ENCODE results near the gene CBS.
"Not testable (repeated sequence)": the region's sequence is repeated elsewhere in the genome, so short reads cannot be mapped to it uniquely, and the experiment has no call there.

CBS gene

DNA sequence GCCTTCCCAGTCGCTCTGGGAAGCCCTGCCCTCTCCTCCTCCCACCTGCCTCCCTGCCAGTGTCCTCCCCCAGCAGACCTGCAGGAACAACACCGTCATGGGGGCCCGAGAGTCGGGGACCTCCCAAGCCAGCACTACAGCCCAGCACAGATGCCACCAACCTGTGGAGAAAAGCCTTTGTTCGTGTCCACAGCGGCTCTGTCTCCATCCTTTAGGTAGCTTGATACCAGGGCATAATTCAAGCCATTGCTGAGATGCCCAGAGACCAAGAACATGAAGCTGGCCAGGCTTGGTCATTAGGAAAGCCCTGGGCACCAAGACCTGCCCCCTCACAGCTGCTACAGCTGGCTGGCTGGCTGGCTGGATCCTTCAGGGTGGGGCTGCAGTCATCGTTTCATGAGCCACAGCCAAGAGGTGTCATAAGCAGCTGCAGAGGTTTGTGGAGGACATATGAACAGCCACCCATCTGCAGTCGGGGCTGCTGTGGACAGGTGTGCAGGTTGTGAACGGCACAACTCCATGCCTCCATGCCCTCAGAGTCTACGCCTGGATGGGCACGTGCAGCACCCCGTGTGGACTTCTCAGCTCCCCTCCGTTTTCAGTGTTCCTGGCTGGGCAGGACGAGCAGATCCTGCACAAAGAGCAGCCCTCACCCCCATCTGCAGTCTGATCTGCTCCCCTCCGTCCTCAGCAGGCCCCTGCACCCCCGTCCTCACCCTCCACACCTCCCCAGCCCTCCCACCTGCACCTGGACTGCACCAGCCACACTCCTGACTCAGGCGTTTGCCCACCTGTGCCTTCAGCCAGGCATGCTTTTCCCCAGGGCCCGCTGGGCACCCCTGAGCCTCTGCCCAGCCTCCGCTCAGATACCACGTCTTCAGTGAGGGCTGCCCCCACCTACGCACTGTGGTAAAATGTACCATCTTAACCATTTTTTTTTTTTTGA lies 29.5 kb downstream of the CBS start:
- H3K27ac Mint-ChIP-seq: peak overlapping the region; percentile 28 to 77
- DNase-seq: not testable (repeated sequence)

DNA sequence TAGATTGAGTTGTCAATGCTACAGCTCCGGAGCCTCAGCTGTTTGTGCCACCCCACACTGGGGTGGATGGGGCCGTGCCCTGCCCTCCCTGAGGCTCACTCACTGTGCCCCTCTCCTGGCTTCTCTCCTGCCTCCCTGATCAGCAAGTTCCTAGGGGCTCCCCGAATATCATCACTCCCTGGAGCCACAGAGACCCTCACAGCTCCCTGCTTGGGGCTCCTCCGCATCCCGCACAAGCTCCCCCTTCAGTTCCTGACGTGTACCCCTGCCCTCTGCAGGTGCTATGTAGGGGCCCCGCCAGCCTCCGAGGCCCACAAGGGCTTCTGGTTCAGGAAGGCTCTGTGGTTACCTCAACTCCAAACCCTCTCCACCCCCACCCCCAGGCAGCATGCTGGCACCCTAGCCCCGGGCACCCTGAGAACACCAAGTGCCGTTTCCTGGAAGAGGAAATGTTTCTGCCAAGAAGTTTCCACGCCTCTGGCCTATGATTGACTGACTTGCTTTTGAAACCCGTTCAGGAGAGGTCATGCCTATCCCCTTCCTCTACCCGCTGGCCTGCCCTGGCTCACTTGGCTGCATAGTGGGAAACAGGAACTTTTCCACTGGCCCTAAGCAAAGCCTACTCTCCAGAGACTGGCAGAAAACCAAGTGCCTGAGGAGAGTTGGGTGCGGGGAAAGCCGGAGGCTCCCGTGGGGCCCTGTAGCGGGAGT lies 30.3 kb downstream of the CBS start:
- not testable (repeated sequence) for H3K4me1 Mint-ChIP-seq (ENCODE audit: low read depth in 2 of 2); H3K9me3 Mint-ChIP-seq; H3K27me3 Mint-ChIP-seq; H3K36me3 Mint-ChIP-seq (ENCODE audit: insufficient read depth); DNase-seq
- ATAC-seq (replicated peaks): peak; percentile 63
- peak overlapping the region; percentile 77 for H3K27ac Mint-ChIP-seq
- peak overlapping the region; percentile 65 to 66 for H3K4me3 Mint-ChIP-seq

More for the DNA sequence above, 29.5 kb downstream of the CBS start:
- ATAC-seq (replicated peaks): peak; percentile 45
- not testable (repeated sequence) for H3K36me3 Mint-ChIP-seq (ENCODE audit: insufficient read depth); H3K4me3 Mint-ChIP-seq; H3K9me3 Mint-ChIP-seq; H3K27me3 Mint-ChIP-seq; H3K4me1 Mint-ChIP-seq (ENCODE audit: low read depth in 2 of 2)

DNA sequence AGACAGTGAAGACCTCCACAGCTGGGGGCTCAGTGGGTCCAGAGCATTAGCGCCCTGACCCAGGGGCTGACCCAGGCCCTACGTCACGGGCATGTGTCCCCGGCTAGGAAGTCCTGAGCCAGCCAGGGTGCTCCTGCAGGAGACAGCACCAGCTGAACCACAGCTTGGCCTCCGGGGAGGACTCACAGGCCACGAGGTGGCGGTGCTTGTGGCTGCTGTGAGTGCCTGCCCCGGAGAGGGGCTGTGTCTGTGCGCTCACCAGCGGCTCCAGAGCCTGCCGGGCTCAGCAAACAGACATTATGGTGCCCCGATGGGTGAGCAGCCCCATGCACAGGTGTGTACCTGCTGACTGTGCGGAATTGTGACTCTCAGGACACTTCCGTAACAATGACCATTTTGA lies 31.1 kb downstream of the CBS start:
- H3K27ac Mint-ChIP-seq: not testable (repeated sequence)

DNA sequence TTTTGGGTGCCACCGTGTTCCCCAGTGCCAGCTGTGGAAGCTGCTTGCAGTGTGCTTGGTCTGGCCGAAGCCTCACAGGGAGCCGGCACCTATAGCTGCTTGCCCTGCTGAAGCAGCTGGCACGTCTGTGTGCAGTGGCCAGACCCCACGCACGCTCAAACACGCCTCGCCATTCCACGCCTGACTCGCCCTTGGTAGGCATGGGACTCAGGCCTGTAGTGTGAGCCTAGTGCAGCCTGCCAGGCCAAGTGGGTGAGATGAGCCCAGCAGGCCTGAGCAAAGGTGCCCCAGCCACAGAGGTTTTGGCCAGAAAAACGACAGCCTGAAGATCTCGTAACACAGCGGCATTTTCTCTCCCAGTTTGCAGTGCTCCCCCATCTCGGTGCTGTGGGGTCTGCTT lies 32.3 kb downstream of the CBS start:
- not testable (repeated sequence) for DNase-seq; H3K27ac Mint-ChIP-seq; ATAC-seq (replicated peaks); H3K9me3 Mint-ChIP-seq; H3K4me1 Mint-ChIP-seq (ENCODE audit: low read depth in 2 of 2); H3K36me3 Mint-ChIP-seq (ENCODE audit: insufficient read depth); H3K27me3 Mint-ChIP-seq; H3K4me3 Mint-ChIP-seq

More for the DNA sequence above, 31.1 kb downstream of the CBS start:
- not testable (repeated sequence) for H3K27me3 Mint-ChIP-seq; ATAC-seq (replicated peaks); H3K36me3 Mint-ChIP-seq (ENCODE audit: insufficient read depth); H3K4me1 Mint-ChIP-seq (ENCODE audit: low read depth in 2 of 2); H3K4me3 Mint-ChIP-seq; DNase-seq; H3K9me3 Mint-ChIP-seq

DNA sequence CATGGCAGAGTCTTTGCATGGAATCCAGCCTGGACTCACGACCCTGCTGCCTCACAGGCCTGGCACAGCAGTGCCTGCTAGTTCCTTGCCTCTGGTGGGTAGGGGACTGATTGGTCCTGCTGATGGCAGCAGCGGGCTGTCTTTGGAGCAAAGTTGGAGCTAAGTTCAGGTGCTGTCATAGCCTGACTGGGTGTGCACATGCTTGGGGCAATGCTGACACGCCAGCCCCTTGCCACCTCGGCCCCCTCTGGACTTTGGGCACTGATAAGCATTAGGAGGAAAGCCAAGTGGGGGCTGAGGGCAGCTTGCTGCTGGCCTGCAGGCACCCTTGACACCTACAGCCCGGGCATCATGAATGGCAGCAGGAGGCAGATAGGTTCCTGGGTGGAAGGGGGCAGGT lies 33.5 kb downstream of the CBS start:
- H3K27me3 Mint-ChIP-seq; H3K4me1 Mint-ChIP-seq (ENCODE audit: low read depth in 2 of 2); H3K36me3 Mint-ChIP-seq (ENCODE audit: insufficient read depth); H3K27ac Mint-ChIP-seq; ATAC-seq (replicated peaks); H3K4me3 Mint-ChIP-seq; H3K9me3 Mint-ChIP-seq; DNase-seq: not testable (repeated sequence)

DNA sequence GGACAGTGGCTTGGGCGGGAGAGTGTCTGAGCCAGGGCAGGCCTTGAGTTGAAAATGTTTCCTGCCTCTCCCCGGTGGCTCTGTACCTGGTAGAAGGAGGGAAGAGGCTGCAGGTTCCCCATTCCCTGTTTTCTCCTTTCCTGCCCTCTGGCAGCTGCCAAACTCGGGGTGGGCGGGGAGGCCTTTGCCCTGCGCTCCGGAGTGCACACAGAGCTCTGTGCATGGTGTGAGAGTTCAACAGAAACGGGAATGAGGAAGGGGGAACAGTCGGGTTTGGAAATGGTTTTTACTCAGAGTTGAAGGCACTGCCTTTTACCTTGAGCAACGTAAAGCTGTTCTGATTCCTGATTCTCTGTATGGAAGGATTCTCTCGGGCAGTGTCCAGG lies 37.0 kb downstream of the CBS start:
- not testable (repeated sequence) for H3K4me3 Mint-ChIP-seq; H3K36me3 Mint-ChIP-seq (ENCODE audit: insufficient read depth); DNase-seq; ATAC-seq (replicated peaks); H3K27me3 Mint-ChIP-seq; H3K4me1 Mint-ChIP-seq (ENCODE audit: low read depth in 2 of 2); H3K9me3 Mint-ChIP-seq; H3K27ac Mint-ChIP-seq

DNA sequence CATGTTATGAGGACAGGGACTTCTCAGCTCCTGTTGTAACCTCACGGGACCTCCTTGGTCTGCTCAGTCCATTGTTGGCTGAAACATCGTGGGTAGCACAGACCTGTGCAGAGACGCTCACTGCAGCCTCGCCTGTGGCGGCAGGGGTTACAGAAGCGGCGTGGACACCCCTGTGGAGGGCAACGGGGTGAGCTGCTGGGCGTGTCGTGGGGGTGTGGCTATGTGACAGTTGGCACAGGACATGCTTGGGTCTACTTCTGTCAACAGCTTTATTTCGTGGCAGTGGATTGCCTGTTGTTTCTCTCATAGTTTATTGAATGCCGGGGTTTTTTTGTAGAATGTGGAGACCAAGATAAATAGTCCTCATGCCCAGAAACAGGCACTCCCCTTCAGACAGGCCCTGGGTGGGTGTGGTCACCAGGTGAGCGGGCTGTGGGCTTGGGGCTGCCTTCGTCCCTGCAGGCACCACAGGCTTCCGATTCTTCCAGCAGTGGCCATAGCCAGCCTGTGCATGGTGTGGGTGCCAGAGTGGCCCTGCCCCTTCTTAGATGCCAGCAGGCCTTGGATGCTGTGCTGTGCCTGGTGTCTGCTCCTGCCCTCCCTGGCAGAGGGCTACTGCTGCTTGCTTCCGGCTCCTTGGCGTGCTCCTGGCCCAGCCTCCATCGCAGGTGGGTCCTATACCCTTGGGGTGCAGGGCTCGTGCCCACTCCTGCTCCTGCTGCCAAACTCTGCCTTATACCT lies 37.5 kb downstream of the CBS start:
- H3K27me3 Mint-ChIP-seq; H3K36me3 Mint-ChIP-seq (ENCODE audit: insufficient read depth); H3K4me3 Mint-ChIP-seq; DNase-seq; ATAC-seq (replicated peaks); H3K27ac Mint-ChIP-seq; H3K4me1 Mint-ChIP-seq (ENCODE audit: low read depth in 2 of 2); H3K9me3 Mint-ChIP-seq: not testable (repeated sequence)

DNA sequence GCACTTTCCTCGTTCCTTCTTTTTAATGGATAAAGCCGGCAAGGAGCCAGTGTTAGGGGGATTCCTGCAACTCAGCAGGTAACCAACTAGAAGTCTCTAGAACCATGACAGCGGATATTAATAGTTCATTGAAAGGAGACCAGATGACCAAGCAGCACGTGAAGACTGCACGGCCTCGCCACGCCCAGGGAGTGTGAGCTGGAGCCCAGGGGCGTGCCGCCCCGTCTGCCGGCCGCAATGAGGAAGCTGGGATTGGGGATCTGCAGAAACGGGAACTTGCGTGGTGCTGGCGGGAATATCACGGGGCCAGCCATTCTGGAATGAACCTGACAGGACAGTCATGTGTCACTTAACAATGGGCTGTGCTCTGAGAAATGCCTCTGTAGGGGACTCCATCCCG lies 38.7 kb downstream of the CBS start:
- H3K27me3 Mint-ChIP-seq; ATAC-seq (replicated peaks); H3K4me3 Mint-ChIP-seq; H3K27ac Mint-ChIP-seq; H3K36me3 Mint-ChIP-seq (ENCODE audit: insufficient read depth); H3K4me1 Mint-ChIP-seq (ENCODE audit: low read depth in 2 of 2); DNase-seq; H3K9me3 Mint-ChIP-seq: not testable (repeated sequence)

DNA sequence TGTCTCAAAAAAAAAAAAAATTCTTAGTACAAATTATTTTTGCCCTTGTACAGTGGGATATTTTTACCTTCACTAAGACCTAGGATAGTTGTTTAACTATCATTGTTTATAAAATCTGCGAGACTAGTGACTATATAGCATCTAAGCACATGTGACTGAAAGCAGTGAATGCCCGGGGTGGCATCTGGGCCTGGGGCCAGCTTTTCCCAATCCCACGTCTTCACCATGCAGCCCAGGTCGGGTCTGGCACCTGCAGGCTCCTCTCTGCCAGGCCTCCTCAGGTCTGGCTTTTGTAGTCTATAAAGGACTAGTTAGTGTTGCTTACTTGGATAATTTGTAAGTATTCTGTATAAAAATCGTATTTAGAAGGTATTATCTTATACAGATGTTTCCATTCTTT lies 40.8 kb downstream of the CBS start:
- no peak overlapping the region for H3K4me3 Mint-ChIP-seq

DNA sequence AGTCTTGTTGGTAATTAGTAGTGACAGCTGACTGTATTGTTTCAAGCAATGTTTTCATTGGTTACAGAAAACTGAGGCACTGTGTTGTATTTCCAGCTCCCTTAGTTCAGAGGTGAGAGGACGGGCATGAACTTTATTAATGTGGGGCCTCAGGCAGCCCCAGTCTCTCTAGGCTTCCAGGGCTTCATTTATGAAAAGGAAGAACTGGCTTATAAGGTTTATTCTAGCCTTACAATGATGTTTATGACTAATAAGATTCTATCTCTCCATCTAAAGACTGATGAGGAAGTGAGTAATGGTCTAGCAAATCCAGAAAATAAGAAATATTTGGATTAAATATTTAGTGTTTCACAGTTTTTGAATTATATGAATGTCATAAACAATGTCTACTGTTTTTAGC lies 41.5 kb downstream of the CBS start:
- Mint-ChIP-seq H3K9me3 (no peaks in the 10 kb centered on the region), H3K4me1 (ENCODE audit: low read depth in 2 of 2) (peaks cover 0 to 4% of the 10 kb centered on the region in 2 donors), H3K36me3 (ENCODE audit: insufficient read depth) (peaks cover 25% of the 10 kb centered on the region), H3K27me3 (no peaks in the 10 kb centered on the region), H3K4me3 (no peak overlapping the region), H3K27ac (no peak overlapping the region)
- ATAC-seq (replicated peaks) (no peak), DNase-seq (no peak)

More for the DNA sequence above, 40.8 kb downstream of the CBS start:
- DNase-seq (no peak), ATAC-seq (replicated peaks) (no peak)
- peaks cover 0 to 4% of the 10 kb centered on the region in 2 donors for H3K4me1 Mint-ChIP-seq (ENCODE audit: low read depth in 2 of 2)
- no peaks in the 10 kb centered on the region for H3K27me3 Mint-ChIP-seq
- H3K27ac Mint-ChIP-seq: no peak overlapping the region
- H3K36me3 Mint-ChIP-seq (ENCODE audit: insufficient read depth): peaks cover 18% of the 10 kb centered on the region
- no peaks in the 10 kb centered on the region for H3K9me3 Mint-ChIP-seq

DNA sequence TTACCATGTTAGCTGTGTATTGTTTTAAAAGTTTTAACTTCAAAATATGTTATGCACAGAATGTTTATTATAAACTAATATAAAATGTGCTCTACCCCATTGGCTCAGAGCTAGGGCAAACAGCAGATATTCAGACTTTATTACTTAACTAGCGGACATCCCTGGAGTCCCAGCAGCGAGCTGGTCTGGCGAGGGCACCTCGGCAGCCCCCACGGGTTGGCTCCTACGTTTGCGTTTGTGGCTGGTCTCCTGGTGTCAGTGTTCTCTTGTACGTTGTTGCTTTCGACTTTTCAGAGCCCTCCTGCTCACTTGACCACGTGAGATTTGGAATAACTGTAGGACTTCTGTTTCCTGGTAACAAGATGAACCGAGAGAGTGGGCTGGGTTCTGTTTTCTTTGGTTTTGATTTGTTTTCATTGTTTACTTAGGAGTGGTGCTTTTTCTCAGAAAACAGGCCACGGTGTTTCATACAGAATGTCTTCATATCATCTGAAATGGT lies 44.5 kb downstream of the CBS start:
- no peak overlapping the region for H3K27ac Mint-ChIP-seq
- no peaks in the 10 kb centered on the region for H3K4me1 Mint-ChIP-seq (ENCODE audit: low read depth in 2 of 2)
- no peak for DNase-seq
- no peaks in the 10 kb centered on the region for H3K27me3 Mint-ChIP-seq
- no peaks in the 10 kb centered on the region for H3K9me3 Mint-ChIP-seq
- H3K36me3 Mint-ChIP-seq (ENCODE audit: insufficient read depth): peaks cover 37% of the 10 kb centered on the region
- no peak overlapping the region for H3K4me3 Mint-ChIP-seq
- no peak for ATAC-seq (replicated peaks)

DNA sequence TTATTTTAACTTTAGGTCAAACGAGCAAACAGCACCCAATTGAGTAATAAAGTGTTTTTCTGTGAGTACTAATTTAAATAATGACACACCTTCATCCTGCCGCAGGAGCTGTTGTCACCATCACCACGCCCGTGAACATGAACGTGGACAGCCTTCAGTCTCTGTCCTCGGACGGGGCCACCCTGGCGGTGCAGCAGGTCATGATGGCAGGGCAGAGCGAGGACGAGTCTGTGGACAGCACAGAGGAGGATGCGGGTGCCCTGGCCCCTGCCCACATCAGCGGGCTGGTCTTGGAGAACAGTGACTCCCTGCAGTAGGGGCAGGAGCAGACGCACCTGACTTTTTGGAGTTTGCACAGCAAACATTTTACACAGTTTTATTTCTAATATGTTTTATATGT lies 45.9 kb downstream of the CBS start:
- Mint-ChIP-seq H3K9me3 (no peaks in the 10 kb centered on the region), H3K27me3 (no peaks in the 10 kb centered on the region), H3K36me3 (ENCODE audit: insufficient read depth) (peaks cover 42% of the 10 kb centered on the region), H3K27ac (no peak overlapping the region), H3K4me1 (ENCODE audit: low read depth in 2 of 2) (no peaks in the 10 kb centered on the region), H3K4me3 (no peak overlapping the region)
- ATAC-seq (replicated peaks): no peak
- no peak for DNase-seq

DNA sequence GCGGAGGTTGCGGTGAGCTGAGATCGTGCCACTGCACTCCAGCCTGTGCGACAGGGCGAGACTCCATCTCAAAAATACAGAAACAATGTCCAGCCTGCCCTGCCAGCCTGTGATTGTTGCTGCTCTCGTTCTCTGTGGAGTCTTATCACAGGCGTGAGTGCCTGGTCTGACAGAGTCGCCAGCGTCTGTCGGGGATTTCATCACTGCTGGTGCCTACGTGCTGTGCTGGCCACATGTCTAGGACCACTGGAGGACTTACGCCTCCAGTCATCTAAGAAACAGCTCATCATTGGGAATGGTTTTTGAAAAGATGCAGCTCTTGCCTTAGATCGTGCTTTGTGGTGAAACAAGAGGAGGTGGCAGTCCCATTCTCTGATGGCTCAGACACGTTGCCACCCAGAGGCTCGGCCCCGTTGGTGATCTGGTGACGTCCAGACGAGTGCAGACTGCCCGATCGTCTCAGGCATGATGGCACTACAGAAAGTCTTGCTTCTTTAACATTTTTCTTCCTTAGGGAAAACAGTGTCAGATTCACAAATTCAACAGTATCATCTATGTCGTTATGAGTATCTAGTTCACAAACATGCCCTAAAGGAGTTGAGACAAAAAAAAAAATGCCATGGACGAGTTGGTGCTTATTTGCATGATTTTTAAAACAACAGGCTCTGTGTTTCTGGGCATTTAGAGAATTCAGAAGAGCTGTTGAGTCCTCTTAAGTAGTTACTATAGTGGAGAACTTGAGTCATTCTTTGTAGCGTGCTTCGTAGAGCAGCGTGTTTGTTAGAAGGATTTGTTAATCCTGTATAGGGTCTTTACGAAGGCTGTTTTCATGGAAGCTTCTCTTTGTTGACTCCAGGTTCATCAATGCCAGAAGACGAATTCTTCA lies 47.5 kb downstream of the CBS start:
- Mint-ChIP-seq H3K27ac (no peak overlapping the region), H3K27me3 (no peaks in the 10 kb centered on the region), H3K4me1 (ENCODE audit: low read depth in 2 of 2) (no peaks in the 10 kb centered on the region), H3K9me3 (no peaks in the 10 kb centered on the region), H3K36me3 (ENCODE audit: insufficient read depth) (peaks cover 48% of the 10 kb centered on the region), H3K4me3 (no peak overlapping the region)
- DNase-seq (no peak), ATAC-seq (replicated peaks) (no peak)
